Activated CD4-positive, alpha-beta T cell treated with anti-CD3 and anti-CD28 coated beads, Interleukin-2, amount 50 U/mL, for 24 hours (primary cell): Measurements from ENCODE around the gene CRY2.

Experiments used
- DNase-seq, 2 donors: peaks; one replicate each; pipeline ENCODE4 v3.0.0-alpha.2; 2020; ENCODE audit warnings: low read depth in 1 of 2, low spot score in 1 of 2

CRY2 gene

DNA sequence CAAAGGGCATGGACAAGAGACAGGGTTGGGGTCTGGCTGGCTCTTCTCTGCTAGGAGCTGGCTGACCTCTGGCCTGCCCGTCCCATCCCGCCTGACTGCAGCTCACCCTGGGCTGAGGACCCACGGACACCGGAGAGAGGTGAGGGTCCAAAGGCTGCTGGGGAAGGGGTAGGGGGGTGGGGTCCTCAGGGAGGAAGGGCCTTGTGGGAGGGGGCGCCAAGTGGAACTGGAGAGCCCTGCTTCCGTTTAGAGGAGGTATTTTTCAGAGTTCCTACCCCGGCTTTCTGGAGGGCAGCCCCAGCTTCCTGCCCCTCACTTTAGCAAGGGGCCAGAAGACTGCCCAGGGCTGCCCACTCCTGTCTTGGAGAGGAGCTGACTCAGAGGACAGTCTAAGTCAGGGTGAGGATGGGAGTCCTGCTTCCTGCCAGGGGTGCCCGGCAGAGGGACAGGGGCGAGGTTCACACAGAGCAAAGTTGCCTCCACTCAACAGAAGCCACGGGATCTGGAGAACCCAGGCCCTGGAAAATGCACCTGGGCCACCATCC is 82.3 kb downstream of the CRY2 start:
- no peak for DNase-seq

DNA sequence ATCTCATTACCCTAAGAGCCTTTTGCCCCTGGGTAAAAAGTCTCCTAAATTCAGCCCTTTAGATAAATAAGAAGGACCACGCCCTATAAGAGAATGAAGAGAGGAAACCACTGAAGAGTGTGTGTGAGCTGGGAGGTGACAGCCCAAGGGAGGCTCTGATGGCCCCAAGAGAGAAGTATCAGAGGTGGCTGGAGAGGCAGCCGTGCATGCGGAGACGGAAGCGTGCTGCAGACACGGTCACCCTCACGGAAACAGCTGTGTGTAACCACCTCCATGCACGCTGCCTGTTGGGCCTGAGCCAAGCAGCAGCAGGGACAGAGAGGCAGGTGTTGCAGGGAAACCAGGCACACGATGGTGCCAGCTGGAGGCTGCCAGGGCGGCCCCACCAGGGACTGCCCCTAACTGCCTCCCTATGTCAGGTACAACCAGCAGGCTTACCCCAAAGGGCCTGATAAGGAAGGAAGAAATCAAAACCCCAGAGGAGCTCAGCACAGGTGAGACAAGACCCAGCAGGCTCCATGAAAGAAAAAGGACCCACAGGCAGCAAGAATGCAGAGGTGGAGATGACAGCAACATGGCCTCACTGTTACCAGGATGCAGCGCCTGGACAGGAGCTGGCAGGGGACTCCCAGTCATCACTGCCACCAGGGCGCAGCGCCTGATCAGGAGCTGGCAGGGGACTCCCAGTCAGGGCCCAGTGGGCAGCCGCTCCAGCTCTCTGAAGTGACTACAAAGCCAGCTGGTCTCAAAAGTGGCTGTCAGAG is 82.9 kb downstream of the CRY2 start:
- DNase-seq: no peak

DNA sequence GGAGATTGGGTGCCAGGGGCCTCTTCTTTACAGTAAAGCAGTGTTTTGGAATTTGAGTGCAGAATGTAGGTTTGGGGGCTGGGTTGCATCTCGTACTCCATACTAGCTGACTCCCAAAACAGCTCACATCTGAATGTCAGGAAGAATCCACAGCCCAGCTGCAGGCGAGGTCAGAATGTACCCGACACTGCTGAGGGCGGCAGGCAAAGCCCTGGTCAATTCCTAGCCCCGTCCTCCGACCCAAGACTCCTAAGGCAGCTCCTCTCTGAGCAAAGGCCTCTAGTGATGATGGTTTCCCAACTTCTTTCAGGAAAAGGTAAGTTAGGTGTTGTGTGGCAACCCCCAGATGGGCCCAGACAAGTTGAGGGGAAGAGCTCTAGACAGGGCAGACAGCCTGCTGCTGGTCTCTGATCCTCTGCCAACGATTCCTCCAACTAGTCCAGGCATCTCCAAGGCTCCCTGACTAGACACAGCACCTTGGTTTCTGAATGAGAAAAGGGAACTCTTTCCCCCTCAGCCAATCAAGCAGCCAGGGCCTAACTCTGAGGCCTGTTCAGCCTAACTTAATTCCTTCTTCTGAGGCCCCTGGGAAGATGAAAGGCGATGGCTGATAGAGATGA is 83.8 kb downstream of the CRY2 start:
- DNase-seq: no peak

DNA sequence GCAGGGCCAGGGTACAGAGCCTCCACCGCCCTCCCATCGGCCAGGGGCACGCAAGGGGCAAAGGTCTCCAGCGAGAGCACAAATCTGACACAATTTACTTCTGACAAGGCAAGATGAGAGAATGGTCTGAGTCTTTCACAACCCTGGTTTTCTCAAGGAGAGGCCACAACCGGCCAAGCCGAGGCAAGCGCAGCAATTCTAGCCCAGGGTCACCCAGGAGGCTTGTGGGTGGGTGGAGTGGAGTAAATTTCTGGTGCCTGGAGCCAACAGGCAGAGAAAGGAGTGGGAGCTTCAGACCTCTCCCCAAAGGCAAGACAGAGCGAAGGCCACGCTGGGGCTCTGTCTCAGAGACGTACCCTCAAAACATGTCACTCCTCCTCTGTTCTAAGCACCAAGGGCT is 84.5 kb downstream of the CRY2 start:
- no peak for DNase-seq

DNA sequence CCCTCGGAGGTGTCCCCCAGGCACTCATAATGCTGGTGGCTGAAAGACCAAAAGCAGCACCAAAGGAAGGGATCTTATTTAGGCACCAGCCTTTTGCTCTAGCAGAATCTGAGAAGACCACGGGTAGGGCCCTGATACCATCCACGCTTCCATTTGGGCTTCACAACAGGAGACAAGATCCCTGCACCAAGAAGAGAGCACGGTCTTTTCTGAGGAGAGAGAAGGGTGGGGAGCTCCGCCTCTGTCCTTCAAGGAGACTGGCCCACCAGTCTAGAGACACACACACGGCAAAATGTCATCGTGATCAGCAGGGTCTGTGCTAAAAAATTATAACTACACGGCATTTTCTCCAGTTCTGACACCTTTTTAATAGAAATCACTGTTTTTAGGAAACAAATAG is 84.9 kb downstream of the CRY2 start:
- DNase-seq: no peak
